HUES64 (cell line): ENCODE data around the gene PDE4C.
"Not testable (repeated sequence)": the region's sequence is repeated elsewhere in the genome, so short reads cannot be mapped to it uniquely, and the experiment has no call there.

Experiments
- H3K27ac ChIP-seq: 2 replicates; pipeline ENCODE4 v1.7.0; 2013; ENCODE audit warnings: low read depth, low read length, inconsistent platforms
- H3K27me3 ChIP-seq: 2 replicates; pipeline ENCODE4 v1.6.1; 2013; ENCODE audit warnings: mild to moderate bottlenecking, low read length; ENCODE audit not compliant: insufficient read depth
- H3K36me3 ChIP-seq: 2 replicates; pipeline ENCODE4 v1.6.1; 2013; ENCODE audit warnings: mild to moderate bottlenecking, low read length; ENCODE audit not compliant: insufficient read depth
- H3K4me1 ChIP-seq: 2 replicates; pipeline ENCODE4 v1.6.1; 2013; ENCODE audit warnings: mild to moderate bottlenecking, low read length, moderate library complexity; ENCODE audit not compliant: insufficient read depth
- H3K4me3 ChIP-seq: 2 replicates; pipeline ENCODE4 v1.5.1; 2013; ENCODE audit warnings: mild to moderate bottlenecking, low read length, moderate library complexity
- H3K9ac ChIP-seq: 2 replicates; pipeline ENCODE4 v1.6.1; 2013; ENCODE audit warnings: mild to moderate bottlenecking, low read depth, low read length
- H3K9me3 ChIP-seq: 2 replicates; pipeline ENCODE4 v1.6.1; 2013; ENCODE audit warnings: low read depth, low read length; ENCODE audit not compliant: insufficient read depth
- WGBS: fragments of 150-250, 120-280 bp; methylation state at CpG from one replicate; pipeline ENCODE4 v1.1.7; 2013; ENCODE audit warnings: missing lambda C conversion rate; 5-methylcytosine and 5-hydroxymethylcytosine counted together

The PDE4C gene

DNA sequence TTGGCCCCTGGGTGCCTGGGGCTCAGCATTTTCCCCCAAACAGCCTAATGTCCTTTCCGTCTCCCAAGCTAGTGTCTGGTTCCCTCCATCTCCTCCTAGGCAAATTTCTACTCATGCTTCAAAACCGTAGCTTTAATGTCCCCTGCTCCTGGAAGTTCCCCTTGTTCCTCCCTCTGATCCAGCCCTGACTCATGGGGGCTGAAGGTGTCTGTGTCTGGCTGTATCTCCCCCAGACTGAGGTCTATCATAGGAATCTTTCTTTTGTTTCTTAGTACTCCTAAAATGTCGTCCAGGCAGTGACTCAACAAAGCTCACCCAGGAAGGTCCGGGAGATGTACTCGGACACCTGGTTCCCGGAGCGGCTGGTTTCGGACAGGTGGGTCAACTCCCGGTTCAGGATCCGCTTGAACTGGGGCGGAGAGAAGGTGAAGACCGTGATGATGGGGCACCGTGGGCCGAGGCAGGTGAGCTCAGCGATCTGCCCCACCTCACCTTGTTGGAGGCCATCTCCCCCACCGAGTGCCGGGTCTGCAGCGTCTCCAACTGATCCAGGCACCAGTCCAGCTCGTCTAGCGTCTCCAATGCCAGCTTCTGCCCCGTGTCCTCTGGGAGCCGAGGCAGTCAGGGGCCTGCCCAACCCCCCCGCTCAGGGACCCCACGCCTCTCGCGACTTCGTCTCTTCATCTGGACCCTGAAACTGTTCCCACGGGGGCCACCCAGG is 6.2 kb downstream of the PDE4C start:
- Histone ChIP-seq H3K27ac (no peak overlapping the region), H3K9ac (no peak overlapping the region), H3K4me3 (peak overlapping the region; percentile 43; the same call in 1 of the 2 replicates), H3K27me3 (peaks cover 5% of the 10 kb centered on the region), H3K9me3 (no peaks in the 10 kb centered on the region), H3K4me1 (no peaks in the 10 kb centered on the region; the same call in 1 of the 2 replicates), H3K36me3 (no peaks in the 10 kb centered on the region)
- WGBS, result 86% methylated on average over 28 of the region's 28 CpGs

DNA sequence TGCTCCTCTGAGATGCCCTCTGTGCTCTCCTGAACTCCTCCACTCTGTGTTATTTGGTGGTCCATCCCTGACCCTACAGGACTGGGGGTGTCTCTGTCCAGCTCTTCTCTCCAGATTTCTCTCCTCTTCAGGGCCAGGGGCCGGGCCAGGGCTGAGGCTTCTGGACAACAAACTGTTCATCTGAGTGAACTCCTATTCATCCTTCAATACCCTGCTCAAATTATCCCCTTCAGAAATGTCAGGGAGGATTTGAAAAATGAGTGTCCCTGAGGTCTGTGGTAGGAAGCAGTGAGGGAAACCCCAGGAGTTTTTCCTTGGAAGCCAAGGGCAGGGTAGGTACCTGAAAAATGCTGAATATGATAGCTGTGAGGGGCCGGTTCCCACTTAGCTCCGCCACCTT is 7.6 kb downstream of the PDE4C start:
- H3K36me3 ChIP-seq, result no peaks in the 10 kb centered on the region
- H3K9me3 ChIP-seq, result no peaks in the 10 kb centered on the region
- WGBS, result 92% methylated on average over 2 of the region's 3 CpGs
- H3K27ac ChIP-seq, result no peak overlapping the region
- H3K27me3 ChIP-seq, result no peaks in the 10 kb centered on the region
- no peak overlapping the region for H3K4me3 ChIP-seq
- no peak overlapping the region for H3K9ac ChIP-seq
- no peaks in the 10 kb centered on the region; the same call in 1 of the 2 replicates for H3K4me1 ChIP-seq

DNA sequence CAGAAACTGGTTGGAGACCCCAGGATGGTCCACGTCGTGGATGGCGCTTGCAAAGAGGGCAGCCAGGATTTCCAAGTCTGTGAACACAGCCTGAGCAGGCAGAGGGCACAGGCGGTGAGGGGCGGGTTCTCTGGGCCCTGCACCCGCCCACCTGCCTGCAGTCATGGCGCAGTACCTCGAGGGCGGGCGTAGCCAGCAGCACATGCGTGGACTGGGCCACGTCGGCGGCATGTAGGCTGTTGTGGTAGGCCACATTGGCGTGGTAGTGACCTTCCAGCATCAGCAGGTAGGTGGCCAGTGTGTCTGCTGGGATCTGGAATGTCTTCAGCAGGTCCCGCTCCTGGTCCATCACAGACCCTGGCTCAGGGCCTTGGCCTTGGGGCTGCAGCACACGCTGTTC is 8.1 kb downstream of the PDE4C start:
- Histone ChIP-seq H3K4me3 (no peak overlapping the region), H3K27ac (no peak overlapping the region), H3K9ac (no peak overlapping the region), H3K27me3 (no peaks in the 10 kb centered on the region), H3K4me1 (no peaks in the 10 kb centered on the region; the same call in 1 of the 2 replicates), H3K9me3 (no peaks in the 10 kb centered on the region), H3K36me3 (no peaks in the 10 kb centered on the region)
- WGBS, result 91% methylated on average over 17 of the region's 17 CpGs

DNA sequence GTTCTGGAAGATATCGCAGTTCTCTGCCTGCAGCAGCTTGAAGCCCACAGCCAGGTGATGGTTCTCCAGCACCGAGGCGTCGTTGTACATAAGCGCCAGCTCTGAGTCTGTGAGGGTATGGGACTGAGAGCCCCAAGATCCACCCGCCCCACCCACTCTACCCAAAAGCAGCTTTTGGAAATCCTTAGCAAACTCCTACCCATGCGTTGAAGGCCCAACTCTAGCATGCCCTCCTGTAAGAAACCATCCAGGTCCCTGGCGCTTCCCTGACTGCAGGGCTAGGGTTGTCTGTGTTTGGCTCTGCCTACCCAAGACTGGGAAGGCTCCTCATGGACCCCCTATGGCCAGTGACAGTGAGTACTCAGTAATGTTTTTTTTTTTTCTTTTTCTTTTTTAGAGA is 9.4 kb downstream of the PDE4C start:
- Histone ChIP-seq H3K27ac (no peak overlapping the region), H3K36me3 (no peaks in the 10 kb centered on the region), H3K4me1 (no peaks in the 10 kb centered on the region; the same call in 1 of the 2 replicates), H3K9me3 (no peaks in the 10 kb centered on the region), H3K9ac (no peak overlapping the region), H3K4me3 (no peak overlapping the region), H3K27me3 (no peaks in the 10 kb centered on the region)
- 92% methylated on average over 8 of the region's 8 CpGs for WGBS

DNA sequence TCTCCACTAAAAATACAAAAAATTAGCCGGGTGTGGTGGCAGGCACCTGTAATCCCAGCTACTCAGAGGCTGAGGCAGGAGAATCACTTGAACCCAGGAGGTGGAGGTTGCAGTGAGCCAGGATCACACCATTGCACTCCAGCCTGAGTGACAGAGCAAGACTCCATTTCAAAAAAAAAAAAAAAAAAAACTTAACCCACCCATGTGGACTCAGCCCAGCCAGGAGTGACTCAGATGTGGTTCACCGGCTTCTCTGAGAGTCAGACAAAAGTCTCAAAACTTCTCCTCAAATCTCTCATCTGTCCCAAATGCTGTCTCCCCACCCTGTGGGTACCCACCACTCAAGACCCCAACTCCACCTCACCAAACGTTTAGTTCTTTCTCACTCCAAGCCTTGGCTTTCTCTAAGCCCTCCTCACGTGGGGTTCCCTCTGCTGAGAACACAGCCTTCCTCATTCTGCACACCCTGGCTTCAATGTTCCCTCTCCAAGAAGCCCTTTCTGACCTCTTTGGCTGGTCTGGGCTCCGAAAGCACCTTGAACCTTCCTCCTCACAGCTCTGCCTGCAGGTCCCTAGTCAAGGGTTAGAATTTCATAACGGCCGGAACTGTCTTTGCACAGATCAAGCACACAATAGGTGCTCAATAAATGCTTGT is 11.3 kb downstream of the PDE4C start:
- Histone ChIP-seq H3K27ac (no peak overlapping the region), H3K36me3 (no peaks in the 10 kb centered on the region), H3K4me3 (no peak overlapping the region), H3K9ac (no peak overlapping the region), H3K4me1 (no peaks in the 10 kb centered on the region; the same call in 1 of the 2 replicates), H3K27me3 (no peaks in the 10 kb centered on the region), H3K9me3 (no peaks in the 10 kb centered on the region)
- WGBS, result 79% methylated on average over 7 of the region's 7 CpGs

GRCh38 chr19:18211683-18212082 is 14.6 kb downstream of the PDE4C start:
- no peak overlapping the region for H3K9ac ChIP-seq
- 0 out of 2 replicates have a peak, but pooled peaks cover 3% of the 10 kb centered on the region for H3K4me1 ChIP-seq
- 91% methylated on average over 14 of the region's 14 CpGs for WGBS
- H3K4me3 ChIP-seq, result no peak overlapping the region
- H3K9me3 ChIP-seq, result no peaks in the 10 kb centered on the region
- H3K27me3 ChIP-seq, result no peaks in the 10 kb centered on the region
- H3K27ac ChIP-seq, result no peak overlapping the region
- no peaks in the 10 kb centered on the region for H3K36me3 ChIP-seq

DNA sequence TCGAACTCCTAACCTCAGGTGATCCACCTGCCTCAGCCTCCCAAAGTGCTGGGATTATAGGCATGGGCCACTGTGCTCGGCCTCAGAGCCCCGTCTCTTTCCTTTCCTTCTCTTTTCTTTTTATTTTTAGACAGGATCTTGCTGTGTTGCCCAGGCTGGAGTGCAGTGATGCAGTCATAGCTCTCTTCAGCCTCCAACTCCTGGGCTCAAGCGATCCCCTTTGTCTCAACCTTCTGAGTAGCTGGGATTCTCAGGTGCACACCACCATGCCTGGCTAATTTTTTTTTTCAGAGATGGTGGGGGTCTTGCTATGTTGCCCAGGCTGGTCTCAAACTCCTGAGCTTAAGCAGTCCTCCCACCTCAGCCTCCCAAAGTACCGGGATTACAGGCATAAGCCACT is 16.3 kb downstream of the PDE4C start:
- not testable (repeated sequence) for H3K4me1 ChIP-seq, H3K36me3 ChIP-seq, H3K9ac ChIP-seq, H3K27ac ChIP-seq, H3K4me3 ChIP-seq, H3K9me3 ChIP-seq, H3K27me3 ChIP-seq
- WGBS, result 90% methylated on average over 5 of the region's 5 CpGs

DNA sequence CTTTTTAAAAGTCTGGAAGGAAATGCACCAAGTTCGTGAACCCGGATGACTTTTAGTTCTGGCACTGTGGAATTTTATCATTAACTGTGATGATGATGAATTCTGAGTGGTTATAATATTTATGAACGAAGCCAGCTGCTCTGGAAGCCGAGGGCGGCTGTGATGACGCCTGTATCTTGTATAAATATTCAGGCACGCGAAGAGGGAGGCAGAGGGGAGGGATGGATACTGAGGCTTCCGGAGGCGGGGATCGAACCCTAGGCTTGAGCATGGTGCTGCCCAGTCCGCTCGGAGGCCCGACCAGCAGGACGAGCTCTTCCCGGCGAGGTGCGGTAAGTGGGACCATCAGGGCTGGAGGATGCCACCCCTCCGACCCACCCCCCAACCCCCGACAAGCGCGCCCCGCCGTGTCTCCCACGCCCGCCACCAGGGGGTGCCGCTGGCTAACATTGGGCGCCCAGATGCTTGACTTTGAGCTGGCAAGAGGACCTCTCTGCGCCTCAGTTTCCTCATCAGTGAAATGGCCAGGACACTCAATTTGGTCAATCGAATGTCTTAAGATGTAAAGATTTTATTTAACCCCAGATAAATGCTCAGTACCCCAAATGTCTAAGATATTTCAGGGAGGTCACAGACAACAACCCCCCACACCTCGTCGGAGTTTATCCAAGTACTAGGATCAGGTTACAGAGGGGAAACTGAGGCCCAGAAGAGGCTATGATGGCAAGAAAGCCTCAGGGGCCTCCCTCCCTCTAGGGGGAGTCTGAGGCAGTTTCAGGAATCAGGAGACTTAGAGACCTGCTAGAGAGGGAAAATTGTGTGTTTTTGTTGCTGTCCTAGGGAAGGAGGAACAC is 17.9 kb downstream of the PDE4C start:
- H3K9ac ChIP-seq, result no peak overlapping the region
- no peak overlapping the region for H3K4me3 ChIP-seq

GRCh38 chr19:18206018-18206417 is 20.2 kb downstream of the PDE4C start:
- peaks cover 9% of the 10 kb centered on the region; the same call in 1 of the 2 replicates for H3K4me1 ChIP-seq
- no peaks in the 10 kb centered on the region for H3K9me3 ChIP-seq
- H3K36me3 ChIP-seq, result peaks cover 10% of the 10 kb centered on the region; the same call in 1 of the 2 replicates
- WGBS, result 86% methylated on average over 10 of the region's 12 CpGs
- peaks cover 7% of the 10 kb centered on the region; the same call in 1 of the 2 replicates for H3K27me3 ChIP-seq
- H3K27ac ChIP-seq, result peak overlapping the region; percentile 97; the same call in 1 of the 2 replicates
- H3K4me3 ChIP-seq, result peak overlapping the region; percentile 72
- H3K9ac ChIP-seq, result peak overlapping the region; percentile 74; the same call in 1 of the 2 replicates

More for the DNA sequence above, 17.9 kb downstream of the PDE4C start:
- 44% methylated on average over 30 of the region's 32 CpGs for WGBS
- Histone ChIP-seq H3K27ac (no peak overlapping the region), H3K27me3 (peaks cover 2% of the 10 kb centered on the region; the same call in 1 of the 2 replicates), H3K36me3 (no peaks in the 10 kb centered on the region), H3K4me1 (peaks cover 9% of the 10 kb centered on the region; the same call in 1 of the 2 replicates), H3K9me3 (no peaks in the 10 kb centered on the region)

GRCh38 chr19:18205200-18205892 is 20.9 kb downstream of the PDE4C start:
- Histone ChIP-seq H3K27ac (peak overlapping the region; percentile 97), H3K9me3 (no peaks in the 10 kb centered on the region), H3K4me3 (peak overlapping the region; percentile 72), H3K36me3 (peaks cover 10% of the 10 kb centered on the region; the same call in 1 of the 2 replicates), H3K27me3 (peaks cover 7% of the 10 kb centered on the region; the same call in 1 of the 2 replicates), H3K9ac (peak overlapping the region; percentile 74), H3K4me1 (peaks cover 9% of the 10 kb centered on the region; the same call in 1 of the 2 replicates)
- WGBS, result 13% methylated on average over 29 of the region's 36 CpGs
